Prostate gland (tissue), 2 donors: ENCODE results near the gene LDHD. TPM values are rescaled to one million over a fixed set of nuclear protein-coding genes. Genes with fewer than 3 reads are reported as not detected.
A peak's percentile ranks its signal among the peaks of the same experiment; 100 is the strongest.

Experiments used
- DNase-seq: peaks from one replicate; pipeline ENCODE4 v3.0.0-alpha.2; 2019; ENCODE audit warnings: low spot score
- H3K27ac ChIP-seq, 2 donors: fragments of 200-600 bp; sonication (generic); 2 replicates each; pipeline ENCODE4 v1.5.1; 2017 to 2019
- H3K27me3 ChIP-seq: fragments of 200-600 bp; sonication (generic); replicated peaks from 2 replicates; pipeline ENCODE4 v1.5.1; 2019; ENCODE audit not compliant: insufficient read depth
- H3K36me3 ChIP-seq, 2 donors: fragments of 200-600 bp; sonication (generic); 1 replicate in 1 of 2; 2 replicates in 1 of 2; pipeline versions ENCODE4 v1.5.1 to v1.8.1; 2017 to 2019
- H3K4me1 ChIP-seq: fragments of 200-600 bp; sonication (generic); replicated peaks from 2 replicates; pipeline ENCODE4 v1.5.1; 2019
- H3K4me3 ChIP-seq, 2 donors: fragments of 200-600 bp; sonication (generic); 2 replicates each; pipeline ENCODE4 v1.5.1; 2017 to 2019
- H3K9me3 ChIP-seq: fragments of 200-600 bp; sonication (generic); 2 replicates; pipeline ENCODE4 v1.5.1; 2017
- POLR2A ChIP-seq: fragments of 450-650 bp; IDR thresholded peaks from one replicate; pipeline ENCODE4 v1.6.1; 2016; ENCODE audit warnings: antibody characterized with exemption, mild to moderate bottlenecking
- POLR2AphosphoS5 ChIP-seq: sonication (generic); formaldehyde crosslinking; IDR thresholded peaks from one replicate; pipeline ENCODE4 v1.6.1; 2017; ENCODE audit warnings: antibody characterized with exemption
- WGBS: methylation state at CpG from one replicate; pipeline ENCODE4 v1.1.5; 2018; 5-methylcytosine and 5-hydroxymethylcytosine counted together
- intact Hi-C: fragments of 100-400 bp; cut with DNase I; formaldehyde crosslinking; loops from one replicate; pipeline ENCODE4 v1.14.2; 2022
- total RNA-seq, 2 donors: library from RNA; depleted of rRNA; stranded (reverse); fragments of >200 nt; gene quantifications; one replicate each; pipeline ENCODE4 v1.1.0, GENCODE V29; 2016
- TF ChIP-seq, protein P1 (sequence below), 4 experiments: fragments of 200-600 bp in 2 of 4; fragments of 450-650 bp in 2 of 4; sonication (generic) in 2 of 4; IDR thresholded peaks; 1 replicate in 3 of 4; 2 replicates in 1 of 4; pipeline ENCODE4 v1.5.1; 2016 to 2019; ENCODE audit warnings: antibody characterized with exemption in 4 of 4, mild to moderate bottlenecking in 2 of 4, moderate library complexity in 2 of 4

Gene LDHD
- total RNA-seq, 2 donors from 2014 or later, result 26.6 to 55.3 TPM

- intact Hi-C loops, result no loop called here
- Histone ChIP-seq H3K4me3 (no peak overlapping the region), H3K27me3 (no peaks in the 10 kb centered on the region), H3K9me3 (no peaks in the 10 kb centered on the region), H3K36me3 (no peaks in the 10 kb centered on the region), H3K27ac (no peak overlapping the region), H3K4me1 (no peaks in the 10 kb centered on the region)
- TF ChIP-seq, protein P1, sequence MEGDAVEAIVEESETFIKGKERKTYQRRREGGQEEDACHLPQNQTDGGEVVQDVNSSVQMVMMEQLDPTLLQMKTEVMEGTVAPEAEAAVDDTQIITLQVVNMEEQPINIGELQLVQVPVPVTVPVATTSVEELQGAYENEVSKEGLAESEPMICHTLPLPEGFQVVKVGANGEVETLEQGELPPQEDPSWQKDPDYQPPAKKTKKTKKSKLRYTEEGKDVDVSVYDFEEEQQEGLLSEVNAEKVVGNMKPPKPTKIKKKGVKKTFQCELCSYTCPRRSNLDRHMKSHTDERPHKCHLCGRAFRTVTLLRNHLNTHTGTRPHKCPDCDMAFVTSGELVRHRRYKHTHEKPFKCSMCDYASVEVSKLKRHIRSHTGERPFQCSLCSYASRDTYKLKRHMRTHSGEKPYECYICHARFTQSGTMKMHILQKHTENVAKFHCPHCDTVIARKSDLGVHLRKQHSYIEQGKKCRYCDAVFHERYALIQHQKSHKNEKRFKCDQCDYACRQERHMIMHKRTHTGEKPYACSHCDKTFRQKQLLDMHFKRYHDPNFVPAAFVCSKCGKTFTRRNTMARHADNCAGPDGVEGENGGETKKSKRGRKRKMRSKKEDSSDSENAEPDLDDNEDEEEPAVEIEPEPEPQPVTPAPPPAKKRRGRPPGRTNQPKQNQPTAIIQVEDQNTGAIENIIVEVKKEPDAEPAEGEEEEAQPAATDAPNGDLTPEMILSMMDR (IDR thresholded peaks at IDR 0.05), result no peak
- no peak for TF ChIP-seq POLR2AphosphoS5
- TF ChIP-seq POLR2A, result no peak
- no peak for DNase-seq
- WGBS, result 93% methylated on average over 1 of the region's 1 CpG
Observed at GRCh38 chr16:75122609-75123008, 6.0 kb upstream of the LDHD start.

GRCh38 chr16:75121949-75122568 lies 5.5 kb upstream of the LDHD start:
- no peak for TF ChIP-seq POLR2A
- no peak for TF ChIP-seq POLR2AphosphoS5
- TF ChIP-seq, protein P1 (IDR thresholded peaks at IDR 0.05), result no peak
- H3K9me3 ChIP-seq, result no peaks in the 10 kb centered on the region
- no peaks in the 10 kb centered on the region for H3K27me3 ChIP-seq
- no peaks in the 10 kb centered on the region for H3K4me1 ChIP-seq
- H3K4me3 ChIP-seq, result no peak overlapping the region
- intact Hi-C loops, result no loop called here
- no peaks in the 10 kb centered on the region for H3K36me3 ChIP-seq
- DNase-seq, result no peak
- H3K27ac ChIP-seq, result no peak overlapping the region
- WGBS, result 97% methylated on average over 6 of the region's 6 CpGs

DNA sequence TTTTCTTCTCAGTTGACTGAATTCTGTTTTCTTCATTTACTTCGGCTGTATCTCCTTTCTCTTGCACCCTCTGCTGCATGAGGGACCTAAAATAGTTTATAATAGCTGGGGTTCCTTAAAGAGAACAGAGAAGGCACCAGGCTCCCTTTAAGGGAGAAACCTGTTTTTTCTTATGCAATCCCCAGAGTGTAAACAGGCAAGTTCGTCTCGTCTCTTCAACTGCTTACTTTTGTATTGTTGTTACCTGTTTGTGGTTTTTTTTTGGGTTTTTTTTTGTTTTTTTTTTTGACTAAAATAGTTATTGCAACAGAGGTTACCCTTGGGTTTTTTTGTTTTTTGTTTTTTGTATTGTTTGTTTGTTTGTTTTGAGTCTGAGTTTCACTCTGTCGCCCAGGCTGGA lies 3.7 kb upstream of the LDHD start:
- H3K9me3 ChIP-seq, result no peaks in the 10 kb centered on the region
- TF ChIP-seq POLR2A (no peak), POLR2AphosphoS5 (no peak)
- TF ChIP-seq, protein P1 (IDR thresholded peaks at IDR 0.05), result no peak

GRCh38 chr16:75118943-75119539 lies 2.5 kb upstream of the LDHD start:
- Histone ChIP-seq H3K36me3 (no peaks in the 10 kb centered on the region), H3K27me3 (no peaks in the 10 kb centered on the region), H3K4me1 (no peaks in the 10 kb centered on the region), H3K9me3 (no peaks in the 10 kb centered on the region), H3K27ac (no peak overlapping the region), H3K4me3 (no peak overlapping the region)
- TF ChIP-seq POLR2A, result no peak
- TF ChIP-seq, protein P1 (IDR thresholded peaks at IDR 0.05), result no peak
- no peak for TF ChIP-seq POLR2AphosphoS5
- WGBS, result 82% methylated on average over 6 of the region's 6 CpGs
- intact Hi-C loops, result loop anchor here (10.0 kb wide), 2 partner anchors 304 to 414 kb away; partner anchors contain the start of gene MLKL
- DNase-seq, result no peak

More for the DNA sequence above, 3.7 kb upstream of the LDHD start:
- no peak for DNase-seq
- Histone ChIP-seq H3K27ac (no peak overlapping the region), H3K4me1 (no peaks in the 10 kb centered on the region), H3K4me3 (no peak overlapping the region), H3K27me3 (no peaks in the 10 kb centered on the region), H3K36me3 (no peaks in the 10 kb centered on the region)
- WGBS, result 68% methylated on average over 4 of the region's 4 CpGs
- intact Hi-C loops, result no loop called here

DNA sequence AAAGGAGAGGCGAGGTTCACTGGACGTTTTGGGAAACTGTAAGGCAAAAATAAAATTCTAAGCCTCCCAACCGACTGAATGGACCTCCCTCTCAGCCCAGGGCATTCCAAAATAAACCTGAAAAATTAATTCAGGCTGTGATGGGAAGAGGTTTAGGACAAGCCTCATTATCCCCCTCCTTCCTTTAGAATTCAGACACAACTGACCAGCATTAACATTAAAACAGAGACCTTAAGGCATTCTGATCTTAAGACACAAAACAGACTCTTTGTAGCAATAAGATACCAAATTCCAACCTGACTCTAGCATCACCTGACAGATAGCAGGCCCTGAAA lies 298 bp upstream of the LDHD start:
- no peaks in the 10 kb centered on the region for H3K4me1 ChIP-seq
- WGBS, result 52% methylated on average over 3 of the region's 3 CpGs
- H3K4me3 ChIP-seq, result peak overlapping the region; percentile 36 to 48
- intact Hi-C loops, result loop anchor here (10.0 kb wide), 2 partner anchors 302 to 412 kb away; partner anchors contain the start of gene MLKL
- TF ChIP-seq POLR2A, result no peak
- TF ChIP-seq, protein P1 (IDR thresholded peaks at IDR 0.05), result no peak
- no peak for TF ChIP-seq POLR2AphosphoS5
- H3K27ac ChIP-seq, result no peak overlapping the region
- DNase-seq, result no peak
- H3K36me3 ChIP-seq, result no peaks in the 10 kb centered on the region
- H3K9me3 ChIP-seq, result no peaks in the 10 kb centered on the region
- H3K27me3 ChIP-seq, result no peaks in the 10 kb centered on the region
